Left kidney (tissue), 2 donors: ENCODE results near the gene SLC17A5. TPM values are rescaled to one million over a fixed set of nuclear protein-coding genes. Genes with fewer than 3 reads are reported as not detected.
"Not testable (repeated sequence)": the region's sequence is repeated elsewhere in the genome, so short reads cannot be mapped to it uniquely, and the experiment has no call there.

ENCODE experiments used
- DNase-seq: peaks from one replicate; pipeline ENCODE4 v3.0.0-alpha.2; 2013
- polyA plus RNA-seq: library from polyadenylated mRNA; unstranded; fragments of 120-200 nt; gene quantifications from one replicate; pipeline ENCODE4 v1.2.1, GENCODE V29; 2013; ENCODE audit not compliant: insufficient read length

Gene SLC17A5
- polyA plus RNA-seq, 1 donor = 23.2 TPM

DNA sequence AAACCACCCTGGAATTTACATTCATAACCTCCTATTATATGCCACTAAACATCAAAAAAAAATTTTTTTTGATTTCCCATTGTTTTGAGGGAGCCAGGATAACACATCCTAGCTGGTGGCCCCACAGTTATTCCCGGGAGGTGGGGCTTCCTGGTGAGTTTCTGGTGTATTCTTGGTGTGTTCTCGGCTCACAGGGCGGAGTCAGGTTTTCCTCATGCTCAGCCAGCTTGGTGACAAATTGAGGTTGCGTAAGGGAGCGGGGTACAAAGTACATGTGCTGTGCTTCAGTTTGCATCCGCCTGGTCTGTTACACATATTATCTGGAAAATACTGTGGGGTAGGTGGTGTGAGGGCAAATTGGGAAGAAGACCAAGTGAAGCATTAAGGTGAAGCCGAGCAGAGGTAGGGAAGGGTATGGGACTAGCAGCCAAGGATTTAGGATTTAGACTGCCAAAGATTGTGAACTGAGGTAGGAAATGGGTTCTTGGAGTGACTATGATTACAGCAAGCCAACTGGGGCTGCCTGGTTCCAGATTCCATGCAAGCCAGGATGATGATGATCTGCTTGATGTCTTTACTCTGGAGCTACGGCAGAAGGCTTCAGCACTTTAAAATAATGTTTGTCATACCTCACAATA is 86.7 kb downstream of the SLC17A5 start:
- no peak for DNase-seq

DNA sequence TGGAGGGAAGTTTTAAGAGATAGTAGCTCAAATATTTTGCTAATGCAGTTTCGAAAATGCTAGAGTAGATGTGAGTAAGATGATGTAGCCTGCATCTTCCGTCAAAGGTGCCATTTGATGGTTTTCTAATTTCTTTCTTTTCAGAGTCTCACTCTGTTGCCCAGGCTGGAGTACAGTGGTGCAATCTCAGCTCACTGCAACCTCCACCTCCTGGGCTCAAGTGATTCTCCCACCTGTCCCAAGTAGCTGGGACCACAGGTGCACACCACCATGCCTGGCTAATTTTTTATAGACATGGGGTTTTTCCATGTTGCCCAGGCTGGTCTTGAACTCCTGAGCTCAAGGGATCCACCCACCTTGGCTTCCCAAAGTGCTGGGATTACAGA is 87.3 kb downstream of the SLC17A5 start:
- not testable (repeated sequence) for DNase-seq

GRCh38 chr6:73565767-73566485 is 87.9 kb downstream of the SLC17A5 start:
- DNase-seq = no peak

GRCh38 chr6:73564578-73565345 is 89.0 kb downstream of the SLC17A5 start:
- DNase-seq = no peak

GRCh38 chr6:73562558-73562957 is 91.2 kb downstream of the SLC17A5 start:
- DNase-seq = no peak

DNA sequence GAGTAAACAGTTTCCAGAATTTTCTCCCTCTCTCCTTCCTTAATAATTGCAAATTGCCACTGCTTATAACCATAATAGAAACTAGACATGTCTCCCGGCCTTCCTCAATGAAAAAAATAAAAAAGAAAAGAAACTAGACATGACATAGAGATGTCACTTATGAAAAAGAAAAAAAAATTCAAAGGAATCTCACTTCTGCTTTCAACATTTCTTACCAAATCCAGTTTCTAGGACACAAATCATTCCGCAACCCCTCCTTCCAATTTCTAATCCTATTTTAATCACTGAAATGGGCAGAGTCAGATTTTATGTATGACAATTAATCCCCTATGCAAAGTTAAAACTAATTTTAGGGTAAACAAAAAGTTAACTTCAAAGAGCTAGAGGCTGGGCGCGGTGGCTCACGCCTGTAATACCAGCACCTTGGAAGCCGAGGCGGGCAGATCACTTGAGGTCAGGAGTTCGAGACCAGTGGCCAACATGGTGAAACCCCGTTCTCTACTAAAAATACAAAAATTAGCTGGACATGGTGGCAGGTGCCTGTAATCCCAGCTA is 92.9 kb downstream of the SLC17A5 start:
- DNase-seq = no peak

DNA sequence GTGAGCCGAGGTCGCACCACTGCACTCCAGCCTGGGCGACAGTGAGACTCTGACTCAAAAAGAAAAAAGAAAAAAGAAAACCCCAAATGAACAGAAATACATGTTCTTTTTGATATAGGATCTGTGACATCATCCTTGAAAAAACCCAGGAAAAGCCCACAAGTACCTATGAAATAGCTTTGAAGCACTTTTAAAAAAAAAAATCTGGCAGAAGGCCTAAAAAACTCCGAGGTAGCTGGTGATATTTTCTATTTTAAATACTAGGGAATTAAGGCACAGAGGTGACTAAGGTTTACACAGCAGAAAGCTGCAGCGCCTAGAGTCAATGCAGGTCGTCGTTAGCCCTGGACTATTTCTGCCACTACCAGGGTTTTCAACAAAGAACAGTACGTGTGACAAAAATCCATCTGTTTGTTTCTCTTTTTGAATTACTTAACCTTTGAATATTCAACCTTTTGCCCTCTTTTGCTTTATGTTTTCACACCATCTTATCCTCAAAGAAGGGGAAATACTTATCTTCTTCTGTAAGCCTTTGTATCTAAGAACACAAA is 93.5 kb downstream of the SLC17A5 start:
- no peak for DNase-seq

GRCh38 chr6:73559399-73559794 is 94.4 kb downstream of the SLC17A5 start:
- not testable (repeated sequence) for DNase-seq

GRCh38 chr6:73558624-73559398 is 95.0 kb downstream of the SLC17A5 start:
- no peak for DNase-seq

- DNase-seq = no peak
These were observed 97.0 kb downstream of the SLC17A5 start for GRCh38 chr6:73556836-73557235.

DNA sequence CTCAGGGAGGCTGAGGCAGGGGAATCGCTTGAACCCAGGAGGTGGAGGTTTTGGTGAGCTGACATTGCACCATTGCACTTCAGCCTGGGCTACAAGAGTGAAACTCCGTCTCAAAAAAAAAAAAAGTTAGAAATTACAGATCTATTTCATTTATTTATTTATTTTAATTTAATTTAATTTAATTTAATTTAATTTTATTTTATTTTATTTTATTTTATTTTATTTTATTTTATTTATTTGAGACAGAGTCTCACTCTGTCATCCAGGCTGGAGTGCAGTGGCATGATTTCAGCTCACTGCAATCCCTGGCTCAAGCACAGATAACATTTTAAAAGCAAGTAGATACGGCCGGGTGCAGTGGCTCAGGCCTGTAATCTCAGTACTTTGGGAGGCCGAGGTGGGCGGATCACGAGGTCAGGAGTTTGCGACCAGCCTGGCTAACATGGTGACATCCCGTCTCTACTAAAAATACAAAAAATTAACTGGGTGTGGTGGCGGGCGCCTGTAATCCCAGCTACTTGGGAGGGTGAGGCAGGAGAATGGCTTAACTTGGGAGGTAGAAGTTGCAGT is 98.3 kb downstream of the SLC17A5 start:
- not testable (repeated sequence) for DNase-seq

DNA sequence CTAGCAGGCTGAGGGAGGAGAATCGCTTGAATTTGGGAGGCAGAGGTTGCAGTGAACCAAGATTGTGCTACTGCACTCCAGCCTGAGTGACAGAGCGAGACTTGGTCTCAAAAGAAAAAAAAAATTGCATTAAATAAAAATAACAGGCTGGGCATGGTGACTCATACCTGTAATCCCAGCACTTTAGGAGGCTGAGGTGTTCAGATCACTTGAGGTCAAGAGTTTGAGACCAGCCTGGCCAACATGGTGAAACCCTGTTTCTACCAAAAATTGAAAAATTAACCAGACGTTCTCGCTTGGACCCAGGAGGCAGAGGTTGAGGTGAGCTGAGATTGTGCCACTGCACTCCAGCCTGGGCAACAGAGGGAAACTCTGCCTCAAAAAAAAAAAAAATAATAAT is 102.7 kb downstream of the SLC17A5 start:
- not testable (repeated sequence) for DNase-seq

DNA sequence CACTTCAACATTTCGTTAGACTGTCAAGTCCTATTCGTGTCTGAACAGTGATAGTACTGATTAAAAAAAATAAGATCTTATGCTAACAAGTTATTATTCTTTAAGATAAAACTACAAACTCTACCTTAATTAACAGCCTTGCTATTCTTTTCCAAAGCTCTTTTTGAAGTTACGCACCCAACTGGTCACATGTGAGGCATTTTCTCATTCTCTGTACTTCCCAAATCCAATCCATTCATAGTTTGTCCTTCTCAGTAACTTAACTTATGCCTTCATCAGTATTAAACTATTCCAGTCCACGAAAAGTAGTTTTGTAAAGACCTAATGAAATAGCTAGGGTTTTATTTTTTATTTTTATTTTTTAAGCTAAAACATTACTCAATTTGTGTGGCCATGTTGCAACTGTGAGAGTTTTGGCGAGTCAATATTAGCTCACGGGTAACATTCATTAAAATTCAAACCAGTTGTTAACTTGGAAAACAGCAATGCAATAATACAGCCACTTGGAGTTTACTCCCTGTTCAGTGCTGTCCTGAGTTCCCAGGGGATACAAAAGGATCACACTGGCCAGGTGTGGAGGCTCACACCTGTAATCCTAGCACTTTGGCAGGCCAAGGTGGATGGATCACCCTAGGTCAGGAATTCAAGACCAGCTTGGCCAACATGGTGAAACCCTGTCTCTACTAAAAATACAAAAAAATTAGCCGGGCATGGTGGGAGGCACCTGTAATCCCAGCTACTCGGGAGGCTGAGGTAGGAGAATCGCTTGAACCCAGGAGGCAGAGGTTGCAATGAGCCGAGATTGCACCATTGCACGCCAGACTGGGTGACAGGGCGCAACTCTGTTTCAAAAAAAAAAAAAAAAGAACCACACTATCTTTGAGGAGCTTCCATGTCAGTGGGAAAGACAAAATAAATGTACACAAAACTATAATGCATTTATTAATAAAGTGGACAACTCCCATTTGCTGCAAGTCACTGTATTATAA is 105.0 kb downstream of the SLC17A5 start:
- no peak for DNase-seq

DNA sequence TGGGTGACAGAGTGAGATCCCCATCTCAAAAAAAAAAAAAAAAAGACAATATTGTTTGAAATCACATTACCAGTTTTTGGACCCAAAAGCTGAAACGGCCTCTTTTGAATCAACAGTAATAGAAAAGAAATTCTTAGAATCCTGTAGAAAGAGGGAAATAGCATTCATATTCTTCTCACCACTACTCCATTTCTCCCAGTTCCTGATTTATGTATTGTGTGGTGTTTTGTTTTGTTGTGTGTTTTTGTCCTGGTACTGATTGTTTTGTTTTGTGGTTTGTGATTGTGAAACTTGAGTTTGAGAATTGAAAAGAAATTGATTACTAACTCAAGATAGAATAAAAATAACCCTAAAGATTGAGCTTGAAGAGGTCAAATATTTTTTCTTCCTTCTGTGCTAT is 106.8 kb downstream of the SLC17A5 start:
- DNase-seq = no peak

Other genes with a start within 250 kb of the SLC17A5 start
- 2.9 TPM for gene CGAS, start 201.7 kb downstream of the SLC17A5 start, polyA plus RNA-seq
- 38.6 TPM for gene MTO1, start 192.3 kb downstream of the SLC17A5 start, polyA plus RNA-seq
- gene EEF1A1, start 133.0 kb downstream of the SLC17A5 start, polyA plus RNA-seq = 19,137 TPM
- gene CD109, start 42.2 kb upstream of the SLC17A5 start, polyA plus RNA-seq = 15.2 TPM